H1 (cell line): ENCODE measurements around the gene PABPN1. TPM values are rescaled to one million over a fixed set of nuclear protein-coding genes. Genes with fewer than 3 reads are reported as not detected.
A peak's percentile ranks its signal among the peaks of the same experiment; 100 is the strongest.

Experiments used
- CTCF ChIA-PET: fragments of 300-600 bp; sonication (Branson Sonifier 250); formaldehyde crosslinking; loops from one replicate; lab custom pipeline; 2021; ENCODE audit not compliant: partially characterized antibody; lab: Charles Lee
- POLR2A ChIA-PET: fragments of 300-600 bp; sonication (Branson Sonifier 250); formaldehyde crosslinking; loops from one replicate; lab custom pipeline; 2021; ENCODE audit warnings: inconsistent platforms; ENCODE audit not compliant: partially characterized antibody; lab: Charles Lee
- DNase-seq, 2 experiments: peaks; one replicate each; pipeline versions ENCODE4 v3.0.0 to v3.0.0-alpha.2; 2010 to 2022; ENCODE audit warnings: low spot score in 2 of 2, low read depth in 1 of 2, mixed read lengths in 1 of 2
- FAIRE-seq: peaks from 2 replicates; lab custom pipeline; 2011; peaks lifted over from hg19 to GRCh38; lab: Jason Lieb, UNC
- H2AFZ ChIP-seq: 2 replicates; pipeline ENCODE4 v1.8.1; 2012; ENCODE audit warnings: low read length, inconsistent platforms
- H2AK5ac ChIP-seq: 2 replicates; pipeline ENCODE4 v1.6.1; 2013; ENCODE audit warnings: low read depth, low read length
- H2BK120ac ChIP-seq: replicated peaks from 2 replicates; pipeline ENCODE3; 2013; ENCODE audit warnings: low read depth, low read length, inconsistent platforms
- H2BK12ac ChIP-seq: 2 replicates; pipeline ENCODE4 v1.6.1; 2013; ENCODE audit warnings: low read depth, low read length
- H2BK15ac ChIP-seq: 2 replicates; pipeline ENCODE4 v1.6.1; 2013; ENCODE audit warnings: low read length
- H2BK20ac ChIP-seq: 2 replicates; pipeline ENCODE4 v1.6.1; 2013; ENCODE audit warnings: low read length
- H2BK5ac ChIP-seq: 2 replicates; pipeline ENCODE4 v1.6.1; 2013; ENCODE audit warnings: low read depth, low read length
- H3K14ac ChIP-seq: 2 replicates; pipeline ENCODE4 v1.6.1; 2013; ENCODE audit warnings: inconsistent platforms; ENCODE audit not compliant: insufficient read length
- H3K18ac ChIP-seq: 2 replicates; pipeline ENCODE4 v1.6.1; 2013; ENCODE audit warnings: low read length; ENCODE audit errors: extremely low read depth
- H3K23ac ChIP-seq: 2 replicates; pipeline ENCODE4 v1.6.1; 2013; ENCODE audit warnings: inconsistent platforms; ENCODE audit not compliant: insufficient read length
- H3K23me2 ChIP-seq: 2 replicates; pipeline ENCODE4 v1.6.1; 2013; ENCODE audit warnings: low read depth, low read length
- H3K27ac ChIP-seq: 2 replicates; pipeline ENCODE4 v1.6.1; 2011; ENCODE audit warnings: low read depth, low read length, inconsistent platforms
- H3K27me3 ChIP-seq, 4 experiments: replicated peaks in 1 of 4; 1 replicate in 1 of 4; 2 replicates in 3 of 4; pipeline versions ENCODE4 v1.6.1 to v1.8.1; 2011 to 2013; ENCODE audit warnings: low read length in 3 of 4, mild to moderate bottlenecking in 3 of 4, inconsistent platforms in 2 of 4, mixed read lengths in 2 of 4, moderate library complexity in 1 of 4; ENCODE audit not compliant: control insufficient read depth in 3 of 4, insufficient read depth in 3 of 4; ENCODE audit errors: extremely low read depth in 1 of 4
- H3K36me3 ChIP-seq, 4 experiments: 2 replicates each; pipeline versions ENCODE4 v1.6.1 to v1.8.1; 2011 to 2013; ENCODE audit warnings: mild to moderate bottlenecking in 4 of 4, low read length in 3 of 4, moderate library complexity in 2 of 4, control low read depth in 1 of 4, inconsistent platforms in 1 of 4; ENCODE audit not compliant: insufficient read depth in 4 of 4, control insufficient read depth in 2 of 4
- H3K4ac ChIP-seq: replicated peaks from 2 replicates; pipeline ENCODE3; 2013; ENCODE audit warnings: low read length, low read depth, mixed read lengths, inconsistent platforms; ENCODE audit not compliant: insufficient read length
- H3K4me1 ChIP-seq, 4 experiments: replicated peaks in 1 of 4; 1 replicate in 1 of 4; 2 replicates in 3 of 4; pipeline versions ENCODE4 v1.6.1 to v1.8.1; 2011 to 2013; ENCODE audit warnings: low read length in 3 of 4, inconsistent platforms in 2 of 4, mixed read lengths in 1 of 4; ENCODE audit not compliant: insufficient read depth in 4 of 4, control insufficient read depth in 3 of 4
- H3K4me2 ChIP-seq, 2 experiments: 2 replicates each; pipeline versions ENCODE4 v1.6.1 to v1.8.1; 2011 to 2013; ENCODE audit warnings: low read depth in 2 of 2, low read length in 2 of 2, control low read depth in 1 of 2, inconsistent platforms in 1 of 2, mild to moderate bottlenecking in 1 of 2; ENCODE audit not compliant: insufficient read depth in 1 of 2
- H3K4me3 ChIP-seq, 4 experiments: fragments of 200-600, 300-600 bp in 1 of 4; sonication (generic), shearing (Covaris generic), sonication (Bioruptor Twin) in 1 of 4; 2 replicates each; pipeline versions ENCODE4 v1.5.1 to v1.8.1; 2011 to 2016; ENCODE audit warnings: low read length in 4 of 4, low read depth in 3 of 4, control low read depth in 2 of 4, inconsistent platforms in 2 of 4, mild to moderate bottlenecking in 2 of 4, mixed read lengths in 1 of 4, moderate library complexity in 1 of 4; ENCODE audit not compliant: insufficient read depth in 2 of 4; ENCODE audit errors: extremely low read depth in 1 of 4
- H3K56ac ChIP-seq: replicated peaks from 2 replicates; pipeline ENCODE3; 2013; ENCODE audit warnings: low read depth, mild to moderate bottlenecking, mixed read lengths, low read length, inconsistent platforms; ENCODE audit not compliant: insufficient read length
- H3K79me1 ChIP-seq: 2 replicates; pipeline ENCODE4 v1.6.1; 2013; ENCODE audit warnings: low read depth, low read length, control low read depth
- H3K79me2 ChIP-seq, 2 experiments: 2 replicates each; pipeline versions ENCODE4 v1.6.1 to v1.8.1; 2012 to 2013; ENCODE audit warnings: low read length in 2 of 2, mild to moderate bottlenecking in 2 of 2, inconsistent platforms in 1 of 2; ENCODE audit not compliant: insufficient read depth in 2 of 2, control insufficient read depth in 1 of 2
- H3K9ac ChIP-seq, 4 experiments: replicated peaks in 1 of 4; 1 replicate in 1 of 4; 2 replicates in 3 of 4; pipeline versions ENCODE4 v1.6.1 to v1.8.1; 2011 to 2013; ENCODE audit warnings: low read depth in 3 of 4, low read length in 3 of 4, control low read depth in 2 of 4, mild to moderate bottlenecking in 2 of 4, moderate library complexity in 2 of 4, inconsistent platforms in 1 of 4; ENCODE audit errors: extremely low read depth in 1 of 4
- H3K9me3 ChIP-seq, 2 experiments: 2 replicates each; pipeline versions ENCODE4 v1.6.1 to v1.8.1; 2012 to 2013; ENCODE audit warnings: mild to moderate bottlenecking in 2 of 2, moderate library complexity in 2 of 2, control low read depth in 1 of 2, inconsistent platforms in 1 of 2, low read depth in 1 of 2, low read length in 1 of 2, mixed read lengths in 1 of 2; ENCODE audit not compliant: insufficient read depth in 2 of 2
- H4K20me1 ChIP-seq, 2 experiments: replicated peaks in 1 of 2; 2 replicates each; pipeline versions ENCODE3 to v1.8.1; 2011 to 2013; ENCODE audit warnings: inconsistent platforms in 2 of 2, low read length in 2 of 2, mild to moderate bottlenecking in 1 of 2; ENCODE audit not compliant: insufficient read depth in 2 of 2, control insufficient read depth in 1 of 2
- H4K5ac ChIP-seq: 2 replicates; pipeline ENCODE4 v1.6.1; 2013; ENCODE audit warnings: low read length, low read depth, mixed read lengths, inconsistent platforms; ENCODE audit not compliant: insufficient read length
- H4K8ac ChIP-seq: 2 replicates; pipeline ENCODE4 v1.8.0; 2013; ENCODE audit warnings: mild to moderate bottlenecking, moderate library complexity, low read length, inconsistent platforms; ENCODE audit not compliant: insufficient read depth; ENCODE audit errors: extremely low read depth
- H4K91ac ChIP-seq: replicated peaks from 2 replicates; pipeline ENCODE3; 2013; ENCODE audit warnings: low read length, mixed read lengths, inconsistent platforms; ENCODE audit not compliant: insufficient read length
- CHD2 ChIP-seq: IDR thresholded peaks from 2 replicates; pipeline ENCODE4 v1.6.1; 2012; ENCODE audit warnings: low read length, improper control_type of control experiment
- CTBP2 ChIP-seq: IDR thresholded peaks from 2 replicates; pipeline ENCODE4 v1.7.0; 2011; ENCODE audit warnings: borderline replicate concordance, mild to moderate bottlenecking, moderate library complexity, mixed read lengths, low read length; ENCODE audit not compliant: insufficient read depth, insufficient read length
- FOSL1 ChIP-seq: IDR thresholded peaks from 2 replicates; pipeline ENCODE4 v1.6.1; 2011; ENCODE audit warnings: mild to moderate bottlenecking, low read depth, low read length, moderate library complexity; ENCODE audit not compliant: insufficient read depth
- KDM5A ChIP-seq: fragments of 200-600 bp; IDR thresholded peaks from 2 replicates; pipeline ENCODE4 v1.7.1; 2012; ENCODE audit warnings: mild to moderate bottlenecking, low read length, inconsistent platforms, mixed read lengths
- NANOG ChIP-seq: IDR thresholded peaks from 2 replicates; pipeline ENCODE4 v1.6.1; 2011; ENCODE audit warnings: low read length, low read depth, mild to moderate bottlenecking, inconsistent platforms; ENCODE audit not compliant: insufficient read depth, poor library complexity, severe bottlenecking
- NRF1 ChIP-seq: IDR thresholded peaks from 2 replicates; pipeline ENCODE4 v1.6.1; 2011; ENCODE audit warnings: mild to moderate bottlenecking, low read depth, low read length, improper control_type of control experiment
- SIN3A ChIP-seq, 2 experiments: IDR thresholded peaks in 1 of 2; conservative IDR thresholded peaks in 1 of 2; 2 replicates each; pipeline ENCODE4 v1.6.1; 2011 to 2012; ENCODE audit warnings: low read length in 2 of 2, improper control_type of control experiment in 1 of 2, low read depth in 1 of 2, mild to moderate bottlenecking in 1 of 2
- SP4 ChIP-seq: IDR thresholded peaks from 2 replicates; pipeline ENCODE4 v1.6.1; 2012; ENCODE audit warnings: low read length, inconsistent platforms
- SRF ChIP-seq: IDR thresholded peaks from 2 replicates; pipeline ENCODE4 v1.6.1; 2011; ENCODE audit warnings: mild to moderate bottlenecking, low read depth, low read length, moderate library complexity
- TAF1 ChIP-seq: IDR thresholded peaks from 2 replicates; pipeline ENCODE4 v1.6.1; 2011; ENCODE audit warnings: mild to moderate bottlenecking, low read depth, low read length
- TAF7 ChIP-seq: optimal IDR thresholded peaks from 2 replicates; pipeline ENCODE3; 2011; ENCODE audit warnings: low read depth, mild to moderate bottlenecking, inconsistent platforms, low read length, moderate library complexity, borderline replicate concordance
- TBP ChIP-seq: IDR thresholded peaks from 2 replicates; pipeline ENCODE4 v1.6.1; 2011; ENCODE audit warnings: low read depth, low read length, improper control_type of control experiment
- WGBS, 2 experiments: shearing (Covaris generic) in 1 of 2; methylation state at CpG; one replicate each; pipeline versions ENCODE4 v1.1.6 to v1.1.7; 2013 to 2015; ENCODE audit warnings: low lambda C conversion rate in 2 of 2, mixed read lengths in 2 of 2, inconsistent platforms in 1 of 2, low coverage in 1 of 2, missing lambda C conversion rate in 1 of 2; ENCODE audit not compliant: insufficient replicate concordance in 2 of 2, insufficient coverage in 1 of 2, insufficient read length in 1 of 2; ENCODE audit errors: extremely low coverage in 1 of 2, missing lambda C conversion rate in 1 of 2; 5-methylcytosine and 5-hydroxymethylcytosine counted together
- polyA plus RNA-seq, 7 experiments: library from polyadenylated mRNA; depleted of rRNA in 3 of 7; stranded (reverse) in 5 of 7; unstranded in 2 of 7; fragments of >200 nt in 5 of 7; fragments of 200-250 nt in 2 of 7; gene quantifications; 1 replicate in 5 of 7; 2 replicates in 1 of 7; 4 replicates in 1 of 7; pipeline versions ENCODE4 v1.2.1 to v1.2.3, GENCODE V29; 2011 to 2013; ENCODE audit warnings: missing spikeins in 2 of 7, mixed read lengths in 2 of 7
- total RNA-seq: library from RNA; stranded (reverse); fragmentation: NEBNext Ultra II Directional; extraction: Animal tissue kit (Norgen Biotek cat#: 25700); gene quantifications from 2 replicates; pipeline ENCODE4 v1.2.1, GENCODE V29; 2021
- TF ChIP-seq, protein P1 (sequence below): IDR thresholded peaks from 2 replicates; pipeline ENCODE4 v1.6.1; 2012; ENCODE audit warnings: inconsistent platforms

The PABPN1 gene
- total and polyA plus RNA-seq, 2 of the 8 experiments (the other 6 are each of a cell fraction or from before 2014, with no cell fraction given): 300 to 331 TPM

DNA sequence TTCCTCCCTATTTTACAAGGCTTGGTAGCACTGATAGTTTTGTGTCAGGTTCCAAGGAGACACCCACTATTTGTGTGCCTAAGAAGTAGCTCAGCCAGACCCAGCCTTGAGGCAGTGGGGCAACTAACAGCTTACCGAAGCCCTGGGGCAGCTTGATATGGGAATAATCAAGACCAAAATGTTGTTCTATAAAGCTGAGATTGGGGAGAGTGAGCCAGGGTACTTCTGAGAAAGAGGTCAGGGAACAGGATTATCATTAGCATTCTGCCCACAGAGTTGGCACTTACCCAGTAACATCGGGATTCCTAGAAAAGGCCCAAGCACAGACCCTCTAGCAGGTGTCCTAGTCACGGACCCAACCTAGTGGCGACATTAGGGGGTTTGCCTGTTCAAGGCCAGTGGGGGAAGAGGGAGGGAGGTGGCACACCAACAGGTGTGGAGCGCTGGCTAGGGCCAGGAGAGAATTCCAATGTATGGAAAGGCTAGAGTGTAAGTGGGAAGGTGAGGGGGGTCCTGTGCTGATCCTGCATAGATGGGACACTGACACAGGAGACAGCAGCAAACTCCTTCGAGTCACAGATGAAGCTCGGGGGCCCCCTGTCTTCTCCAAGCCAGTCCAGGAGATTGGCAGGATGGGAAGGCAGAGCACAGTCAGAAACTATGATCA is 23.5 kb upstream of the PABPN1 start:
- H3K4me2 ChIP-seq: no peak overlapping the region
- H3K27ac ChIP-seq: no peak overlapping the region
- no peak overlapping the region for H3K4ac ChIP-seq
- no peaks in the 10 kb centered on the region for H3K79me2 ChIP-seq
- no peak overlapping the region for H2BK15ac ChIP-seq
- no peak overlapping the region for H2BK12ac ChIP-seq
- peaks cover 5 to 8% of the 10 kb centered on the region in 2 experiments for H4K20me1 ChIP-seq
- H2AFZ ChIP-seq: no peak overlapping the region
- ChIA-PET POLR2A (interaction anchor here (1.3 kb wide), 1 partner anchor 15 kb away, joined by 4 read pairs; no protein-coding TSS in a partner anchor), CTCF (interaction anchor here (0.6 to 7.2 kb wide), 20 partner anchors 8 to 261 kb away, joined by 3 to 42 read pairs (median 6); partner anchors contain the start of genes BCL2L2, HOMEZ and PABPN1)
- H3K27me3 ChIP-seq: peaks cover 27 to 62% (median 55%) of the 10 kb centered on the region in 4 experiments
- H4K91ac ChIP-seq: no peak overlapping the region
- no peak overlapping the region for H3K14ac ChIP-seq
- no peak overlapping the region for H3K9ac ChIP-seq
- H2AK5ac ChIP-seq: no peak overlapping the region
- H3K9me3 ChIP-seq: no peaks in the 10 kb centered on the region
- H3K36me3 ChIP-seq: no peaks in the 10 kb centered on the region
- no peak overlapping the region for H2BK120ac ChIP-seq
- peaks cover 0 to 7% (median 1%) of the 10 kb centered on the region in 4 experiments; a peak in 5 of 7 replicates for H3K4me1 ChIP-seq
- FAIRE-seq (no peak), DNase-seq (no peak)
- H3K56ac ChIP-seq: no peak overlapping the region
- WGBS, 2 experiments: 91% methylated on average over 7 of the region's 7 CpGs; no CpG with 5 or more reads in 1 of the 2 experiments
- H4K8ac ChIP-seq: peak overlapping the region; percentile 5; the same call in 1 of the 2 replicates
- no peaks in the 10 kb centered on the region for H3K79me1 ChIP-seq
- H3K23me2 ChIP-seq: peaks cover 13% of the 10 kb centered on the region
- H2BK20ac ChIP-seq: no peak overlapping the region
- no peak overlapping the region for H4K5ac ChIP-seq
- no peak overlapping the region for H3K4me3 ChIP-seq
- no peak overlapping the region for H2BK5ac ChIP-seq
- H3K23ac ChIP-seq: no peak overlapping the region
- no peak overlapping the region for H3K18ac ChIP-seq
- no peak for TF ChIP-seq CTBP2
- no peak for TF ChIP-seq NANOG
- TF ChIP-seq SP4: no peak
- TF ChIP-seq NRF1: no peak
- no peak for TF ChIP-seq FOSL1
- no peak for TF ChIP-seq SIN3A (conservative IDR thresholded peaks at IDR 0.05 in 1 of 2, IDR thresholded peaks at IDR 0.05 in 1 of 2; ENCODE audit: low read depth in 1 of 2, low read length in 2 of 2)
- TF ChIP-seq TAF1: no peak
- TF ChIP-seq, protein P1, sequence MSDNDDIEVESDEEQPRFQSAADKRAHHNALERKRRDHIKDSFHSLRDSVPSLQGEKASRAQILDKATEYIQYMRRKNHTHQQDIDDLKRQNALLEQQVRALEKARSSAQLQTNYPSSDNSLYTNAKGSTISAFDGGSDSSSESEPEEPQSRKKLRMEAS: no peak
- TF ChIP-seq TAF7: no peak
- TF ChIP-seq TBP: no peak
- no peak for TF ChIP-seq SRF
- TF ChIP-seq KDM5A: no peak
- no peak for TF ChIP-seq CHD2
